HG03439 (cell line): Measurements from ENCODE around the gene SYT9.
A peak's percentile ranks its signal among the peaks of the same experiment; 100 is the strongest.

Experiments
- ATAC-seq: cut with Tn5 transposase; IDR thresholded peaks from one replicate; pipeline ENCODE4 v1.9.1; 2021; ENCODE audit warnings: mild to moderate bottlenecking, moderate library complexity; ENCODE audit not compliant: unreplicated experiment

Gene SYT9

GRCh38 chr11:7422544-7423331, 171.0 kb downstream of the SYT9 start:
- no peak for ATAC-seq

DNA sequence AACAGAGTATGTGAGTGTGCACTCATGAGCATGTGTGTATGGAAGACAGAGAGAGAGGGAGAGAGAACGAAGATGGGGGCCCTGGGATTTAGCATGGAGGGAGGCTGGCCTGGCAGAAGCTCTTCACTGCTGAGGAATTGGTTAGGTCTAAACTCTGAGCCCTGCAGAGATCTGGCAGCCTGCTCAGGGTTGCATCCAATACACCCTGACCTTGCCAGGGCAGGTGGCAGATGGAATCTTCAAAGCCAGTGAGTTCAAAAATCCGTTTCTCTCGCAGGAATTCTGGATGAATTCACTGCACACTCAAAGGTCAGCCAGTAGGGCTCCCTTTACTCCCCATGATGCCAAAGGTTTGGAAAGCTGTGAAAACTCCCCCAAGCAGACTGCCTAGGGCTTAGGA, 172.2 kb downstream of the SYT9 start:
- no peak for ATAC-seq

DNA sequence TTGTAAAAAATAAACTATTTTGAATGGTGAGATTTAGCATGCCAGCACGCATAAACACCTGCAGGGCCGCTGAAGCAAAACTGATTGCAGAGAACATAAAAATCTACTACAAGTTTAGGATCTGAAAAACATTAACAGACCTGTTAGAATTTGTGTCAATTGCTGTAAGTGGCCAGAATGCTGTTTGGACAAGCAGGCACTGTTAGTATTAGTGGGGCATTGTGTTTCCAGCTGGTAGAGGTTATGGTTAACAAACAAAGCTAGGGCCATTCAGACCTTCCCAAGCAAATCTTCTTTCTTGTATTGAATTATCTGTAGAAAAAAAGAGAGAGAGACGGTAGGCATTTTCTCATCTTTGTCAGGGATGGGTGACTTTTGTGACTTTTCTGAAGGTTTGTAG, 176.0 kb downstream of the SYT9 start:
- no peak for ATAC-seq

- ATAC-seq = no peak
These were observed 176.5 kb downstream of the SYT9 start for GRCh38 chr11:7428196-7428595.

DNA sequence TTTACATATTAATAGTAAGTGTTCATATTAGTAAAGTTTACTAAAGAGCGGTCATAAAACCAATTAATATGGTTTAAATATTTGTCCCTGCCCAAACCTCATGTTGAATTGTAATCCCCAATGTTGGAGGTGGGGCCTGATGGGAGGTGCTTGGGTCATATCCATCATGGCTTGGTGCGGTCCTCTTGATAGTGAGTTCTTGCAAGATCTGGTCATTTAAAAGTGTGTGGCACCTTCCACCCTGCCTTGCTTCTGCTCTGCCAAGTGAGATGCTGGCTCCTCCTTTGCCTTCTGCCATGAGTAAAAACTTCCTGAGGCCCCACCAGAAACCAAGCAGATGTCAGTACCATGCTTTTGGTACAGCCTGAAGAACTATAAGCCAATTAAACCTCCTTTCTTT, 178.8 kb downstream of the SYT9 start:
- no peak for ATAC-seq

GRCh38 chr11:7435176-7435575, 183.5 kb downstream of the SYT9 start:
- no peak for ATAC-seq

GRCh38 chr11:7436146-7436545, 184.4 kb downstream of the SYT9 start:
- ATAC-seq = no peak

GRCh38 chr11:7436657-7437056, 185.0 kb downstream of the SYT9 start:
- ATAC-seq = no peak

- no peak for ATAC-seq
These were observed 186.0 kb downstream of the SYT9 start for GRCh38 chr11:7437696-7438095.

GRCh38 chr11:7439746-7440320, 188.1 kb downstream of the SYT9 start:
- no peak for ATAC-seq

DNA sequence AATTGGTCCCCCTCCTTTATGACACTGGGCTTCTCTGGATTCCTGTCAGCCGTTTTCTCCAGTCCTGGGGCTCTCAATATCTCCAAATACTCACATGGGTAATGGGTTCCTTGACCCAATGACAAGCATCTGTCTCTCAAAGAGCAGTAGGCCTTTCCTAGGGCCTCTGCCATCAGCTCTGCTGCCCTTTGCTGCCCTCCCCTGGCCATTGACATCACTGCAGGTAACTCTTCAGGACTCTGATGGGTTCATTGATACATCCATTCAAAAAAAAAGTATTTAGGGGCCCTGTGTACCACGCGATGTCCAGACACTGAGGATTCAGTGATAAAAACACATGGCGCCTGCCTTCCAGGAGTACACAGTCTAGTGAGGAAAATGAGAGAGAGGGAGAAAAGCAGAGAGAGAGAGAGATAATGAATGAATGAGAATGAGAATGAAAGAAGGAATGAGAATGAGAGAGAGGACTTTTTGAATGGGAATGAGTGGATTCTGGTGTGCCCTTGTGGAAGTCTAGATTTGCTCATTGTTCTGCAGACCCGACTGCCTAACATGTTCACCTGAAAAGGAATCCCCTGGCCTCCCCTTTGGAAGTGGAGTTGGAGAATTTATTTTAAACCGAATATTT, 191.0 kb downstream of the SYT9 start:
- ATAC-seq = peak; percentile 87

- ATAC-seq = no peak
These were observed 192.6 kb downstream of the SYT9 start for GRCh38 chr11:7444091-7444981.

GRCh38 chr11:7445564-7445963, 193.9 kb downstream of the SYT9 start:
- no peak for ATAC-seq

DNA sequence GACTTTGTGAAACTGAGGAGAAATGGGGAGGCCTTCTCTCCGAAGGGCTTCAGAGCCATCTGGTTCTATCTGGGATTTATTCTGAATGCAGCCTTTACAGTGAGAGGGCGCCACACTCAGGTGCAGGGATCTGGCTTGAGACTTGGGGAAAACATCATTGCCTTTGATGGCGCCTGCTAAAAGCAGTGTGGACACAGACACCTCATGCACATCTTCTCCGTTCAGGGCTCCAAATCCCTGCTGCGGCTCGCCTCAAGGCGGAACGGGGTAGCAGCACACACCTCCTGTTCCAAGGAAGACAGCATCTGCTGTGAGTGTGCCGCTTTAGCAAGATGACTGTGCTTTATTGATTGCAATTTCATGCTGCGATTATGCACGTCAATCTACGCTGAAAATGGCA, 196.5 kb downstream of the SYT9 start:
- no peak for ATAC-seq

DNA sequence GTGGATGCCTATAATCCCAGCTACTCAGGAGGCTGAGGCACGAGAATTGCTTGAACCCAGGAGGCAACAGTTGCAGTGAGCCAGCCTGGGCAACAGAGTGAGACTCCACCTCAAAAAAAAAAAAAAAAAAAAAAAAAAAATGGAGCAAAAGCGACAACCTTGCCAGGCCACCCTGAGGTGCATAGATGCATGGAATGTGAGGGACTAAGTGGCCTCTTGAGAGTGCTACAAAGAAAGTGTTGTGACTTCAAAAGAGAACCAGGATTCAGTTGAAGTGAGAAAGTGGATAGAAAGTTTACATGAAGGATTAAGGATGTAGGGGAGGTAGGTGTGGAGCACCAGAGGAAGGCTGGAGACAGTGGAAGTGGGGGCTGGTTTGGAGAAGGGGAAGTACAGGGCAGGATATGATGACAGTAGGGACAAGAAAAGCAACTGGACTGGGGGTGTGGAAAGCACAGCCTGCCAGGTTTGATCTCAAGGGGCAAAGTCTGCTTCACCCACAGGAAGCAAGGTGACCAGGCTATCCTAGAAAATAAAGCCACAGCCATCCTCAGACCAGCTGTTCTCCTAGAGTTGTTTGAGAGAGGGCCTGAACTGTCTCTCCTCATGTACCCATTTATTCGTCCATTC, 197.6 kb downstream of the SYT9 start:
- ATAC-seq = no peak

DNA sequence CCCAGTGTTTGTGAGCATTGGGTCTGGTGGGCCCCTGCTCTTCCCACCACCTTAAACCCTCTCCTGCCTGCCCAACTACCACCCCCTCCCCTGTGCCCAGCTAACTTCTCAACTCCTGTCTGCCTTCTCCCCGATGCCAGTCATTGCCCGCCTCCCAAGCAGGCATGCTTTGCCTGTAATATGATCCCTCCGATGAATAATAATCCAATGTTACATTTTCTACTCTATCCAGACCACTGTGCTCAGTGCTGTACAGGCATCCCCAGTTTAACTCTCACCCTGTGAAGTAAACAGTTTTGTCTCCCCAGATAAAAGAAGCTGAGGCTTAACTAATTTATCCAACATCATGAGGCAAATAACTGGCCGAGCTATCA, 198.1 kb downstream of the SYT9 start:
- ATAC-seq = no peak

DNA sequence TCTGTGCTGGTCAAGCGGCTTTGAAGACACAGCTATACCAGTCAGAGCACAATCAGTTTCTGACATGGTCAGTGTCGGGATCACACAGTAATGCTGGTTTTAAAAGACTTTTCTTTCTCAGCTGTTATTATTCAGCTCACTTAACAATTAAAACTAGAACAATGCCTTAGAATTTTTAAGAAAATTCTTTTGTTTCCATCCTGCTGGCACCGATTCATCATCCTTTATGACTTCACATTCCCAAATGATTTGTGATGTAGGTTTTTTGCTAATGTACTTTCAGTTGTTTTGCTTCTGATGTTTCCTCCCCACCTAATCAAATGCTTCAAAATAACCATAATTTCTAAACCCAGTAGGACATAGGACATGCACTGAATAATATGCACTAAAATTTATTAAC, 199.1 kb downstream of the SYT9 start:
- ATAC-seq = no peak

DNA sequence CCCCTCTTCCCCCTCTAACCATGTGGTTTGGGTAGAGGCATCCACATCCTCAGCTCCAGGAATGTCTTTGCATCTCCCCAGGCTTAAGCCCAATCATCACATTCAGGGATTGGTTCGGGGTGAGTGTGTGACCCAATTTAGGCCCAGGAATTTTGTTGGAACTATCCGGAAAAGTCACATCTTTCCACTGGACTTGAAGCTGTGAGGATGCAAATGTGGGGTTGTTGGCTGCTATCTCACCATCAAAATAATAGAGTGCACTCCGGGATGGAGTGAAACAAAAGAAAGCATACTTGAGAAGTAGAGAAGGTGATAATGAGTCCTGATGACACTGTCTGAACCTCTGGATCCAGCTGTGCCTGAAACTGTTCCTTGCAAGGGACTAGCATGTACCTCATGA, 199.8 kb downstream of the SYT9 start:
- ATAC-seq = no peak

DNA sequence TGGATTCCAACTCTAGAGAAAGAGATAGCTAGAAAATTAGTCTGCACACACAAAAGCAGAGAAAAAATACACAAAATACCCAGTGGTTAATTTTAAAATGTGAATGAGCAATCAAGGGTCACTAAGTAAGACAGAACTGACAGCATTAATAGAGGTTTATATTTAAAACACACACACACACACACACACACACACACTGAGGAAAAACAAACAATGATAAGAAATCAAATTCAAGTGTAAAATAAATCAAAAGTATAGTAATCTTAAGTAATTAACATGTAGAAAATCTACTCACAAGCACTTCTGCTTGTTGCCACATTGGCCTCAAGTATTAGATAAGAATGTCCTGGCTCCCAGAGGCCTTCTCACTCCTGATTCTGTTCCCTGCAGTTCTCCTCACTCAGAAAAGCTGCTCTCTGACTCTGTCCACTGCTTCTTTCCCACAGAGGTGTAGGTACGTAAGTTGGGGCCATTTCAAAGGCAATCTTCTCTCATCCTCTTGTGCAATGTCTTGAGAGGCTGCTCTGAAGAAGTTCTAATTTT, 200.3 kb downstream of the SYT9 start:
- ATAC-seq = no peak

DNA sequence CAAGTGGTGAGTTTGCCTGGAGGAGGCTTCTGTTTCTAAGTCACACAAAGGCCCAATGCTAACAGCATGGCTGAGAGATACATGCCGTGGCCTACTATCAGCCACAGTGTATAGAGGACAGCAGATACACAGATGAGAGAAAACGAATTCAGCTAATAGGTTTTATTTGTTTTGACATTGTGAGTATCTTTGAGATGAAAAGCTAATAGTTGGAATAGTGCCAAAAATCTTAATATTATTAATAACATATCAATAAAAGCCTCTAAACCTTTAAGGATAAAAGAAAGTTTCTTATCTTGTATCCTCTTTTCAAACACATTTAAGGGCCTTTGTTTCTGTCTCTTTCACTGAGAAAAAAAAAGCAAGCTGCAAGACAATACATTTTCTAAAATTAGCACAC, 203.2 kb downstream of the SYT9 start:
- ATAC-seq = no peak

DNA sequence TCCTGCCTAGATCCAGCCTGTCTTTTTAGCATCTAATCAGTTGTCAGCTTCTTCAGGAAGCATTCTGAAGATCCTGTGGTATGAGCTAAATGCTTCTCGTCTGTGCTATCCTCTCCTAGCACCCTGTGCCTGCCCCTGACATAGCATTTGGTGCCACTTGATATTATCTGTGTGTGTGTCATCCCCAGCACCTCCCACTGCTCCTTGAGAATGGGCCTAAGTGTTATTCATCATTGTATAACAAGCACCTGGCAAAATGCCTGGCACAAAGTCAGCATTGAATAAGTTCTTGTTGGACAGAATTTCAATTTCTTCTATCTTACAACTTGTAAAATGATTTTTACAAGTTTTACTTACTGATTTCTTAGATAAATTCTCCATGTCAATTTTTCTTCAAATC, 205.5 kb downstream of the SYT9 start:
- no peak for ATAC-seq
